Type B pancreatic cell (in vitro differentiated cells): ENCODE results near the gene RETN. TPM values are rescaled to one million over a fixed set of nuclear protein-coding genes. Genes with fewer than 3 reads are reported as not detected.

ENCODE experiments used
- DNase-seq: peaks from one replicate; pipeline ENCODE4 v3.0.0; 2021; ENCODE audit warnings: mixed read lengths; ENCODE audit not compliant: unreplicated experiment; ENCODE audit errors: extremely low spot score
- H3K27ac Mint-ChIP-seq: 2 replicates; pipeline ENCODE4 v1.8.0; 2021; ENCODE audit warnings: mild to moderate bottlenecking, mixed read lengths
- H3K27me3 Mint-ChIP-seq: 2 replicates; pipeline ENCODE4 v1.8.0; 2021; ENCODE audit warnings: mixed read lengths
- H3K36me3 Mint-ChIP-seq: 2 replicates; pipeline ENCODE4 v1.8.0; 2021; ENCODE audit warnings: mixed read lengths
- H3K4me1 Mint-ChIP-seq: one replicate; pipeline ENCODE4 v1.8.0; 2021; ENCODE audit warnings: mixed read lengths; ENCODE audit not compliant: unreplicated experiment
- H3K4me3 Mint-ChIP-seq: 2 replicates; pipeline ENCODE4 v1.8.0; 2021; ENCODE audit warnings: mild to moderate bottlenecking, mixed read lengths
- H3K9me3 Mint-ChIP-seq: 2 replicates; pipeline ENCODE4 v1.8.0; 2021; ENCODE audit warnings: mixed read lengths
- total RNA-seq: library from RNA; stranded (reverse); gene quantifications from 2 replicates; pipeline ENCODE4 v1.2.1, GENCODE V29; 2021; ENCODE audit warnings: low replicate concordance
- TF ChIP-seq, protein P1 (sequence below): fragments of 200-600 bp; sonication (generic); conservative IDR thresholded peaks from 2 replicates; pipeline ENCODE4 v1.5.0; 2021; ENCODE audit warnings: antibody characterized with exemption, mild to moderate bottlenecking

Gene RETN
- total RNA-seq, 1 donor from 2014 or later = not detected

DNA sequence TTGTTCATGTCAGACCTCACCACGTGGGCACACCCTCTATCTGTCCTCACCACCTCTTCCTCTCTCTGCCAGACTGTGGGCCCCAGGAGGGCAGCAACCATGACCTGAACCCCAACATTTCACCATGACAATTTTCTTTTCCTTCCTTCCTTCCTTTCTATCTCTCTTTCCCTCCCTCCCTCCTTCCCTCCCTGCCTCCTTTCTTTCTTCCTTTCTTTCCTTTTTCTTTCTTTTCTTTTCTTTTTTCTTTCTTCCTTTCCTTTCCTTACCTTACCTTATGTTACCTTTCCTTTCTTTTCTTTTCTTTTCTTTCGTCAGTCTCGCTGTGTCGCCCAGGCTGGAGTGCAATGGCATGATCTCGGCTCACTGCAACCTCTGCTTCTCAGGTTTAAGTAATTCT lies 41.8 kb downstream of the RETN start:
- no peaks in the 10 kb centered on the region for H3K4me1 Mint-ChIP-seq
- DNase-seq = no peak
- H3K27ac Mint-ChIP-seq = no peak overlapping the region

DNA sequence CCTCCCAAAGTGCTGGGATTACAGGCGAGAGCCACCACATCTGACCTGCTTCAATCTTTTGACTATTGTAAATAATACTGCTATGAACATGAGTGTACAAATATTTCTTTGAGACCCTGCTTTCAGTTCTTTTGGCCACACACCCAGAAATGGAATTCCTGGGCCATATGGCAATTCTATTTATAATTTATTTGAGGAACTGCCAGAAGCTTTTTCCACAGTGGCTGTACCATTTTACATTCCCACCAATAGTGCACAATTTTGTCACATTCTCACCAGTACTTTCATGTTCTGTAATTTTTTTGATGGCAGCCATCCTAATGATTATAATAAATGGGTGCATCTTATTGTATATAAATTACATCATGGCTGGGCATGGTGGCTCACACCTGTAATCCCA lies 46.8 kb downstream of the RETN start:
- peaks cover 5% of the 10 kb centered on the region for H3K27me3 Mint-ChIP-seq
- no peak overlapping the region for H3K27ac Mint-ChIP-seq
- TF ChIP-seq, protein P1, sequence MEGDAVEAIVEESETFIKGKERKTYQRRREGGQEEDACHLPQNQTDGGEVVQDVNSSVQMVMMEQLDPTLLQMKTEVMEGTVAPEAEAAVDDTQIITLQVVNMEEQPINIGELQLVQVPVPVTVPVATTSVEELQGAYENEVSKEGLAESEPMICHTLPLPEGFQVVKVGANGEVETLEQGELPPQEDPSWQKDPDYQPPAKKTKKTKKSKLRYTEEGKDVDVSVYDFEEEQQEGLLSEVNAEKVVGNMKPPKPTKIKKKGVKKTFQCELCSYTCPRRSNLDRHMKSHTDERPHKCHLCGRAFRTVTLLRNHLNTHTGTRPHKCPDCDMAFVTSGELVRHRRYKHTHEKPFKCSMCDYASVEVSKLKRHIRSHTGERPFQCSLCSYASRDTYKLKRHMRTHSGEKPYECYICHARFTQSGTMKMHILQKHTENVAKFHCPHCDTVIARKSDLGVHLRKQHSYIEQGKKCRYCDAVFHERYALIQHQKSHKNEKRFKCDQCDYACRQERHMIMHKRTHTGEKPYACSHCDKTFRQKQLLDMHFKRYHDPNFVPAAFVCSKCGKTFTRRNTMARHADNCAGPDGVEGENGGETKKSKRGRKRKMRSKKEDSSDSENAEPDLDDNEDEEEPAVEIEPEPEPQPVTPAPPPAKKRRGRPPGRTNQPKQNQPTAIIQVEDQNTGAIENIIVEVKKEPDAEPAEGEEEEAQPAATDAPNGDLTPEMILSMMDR = no peak
- no peaks in the 10 kb centered on the region for H3K36me3 Mint-ChIP-seq
- no peak for DNase-seq
- H3K9me3 Mint-ChIP-seq = peaks cover 5% of the 10 kb centered on the region
- H3K4me3 Mint-ChIP-seq = no peak overlapping the region
- no peaks in the 10 kb centered on the region for H3K4me1 Mint-ChIP-seq

More for the DNA sequence above, 41.8 kb downstream of the RETN start:
- Mint-ChIP-seq H3K36me3 (no peaks in the 10 kb centered on the region), H3K4me3 (no peak overlapping the region), H3K9me3 (no peaks in the 10 kb centered on the region), H3K27me3 (peaks cover 3% of the 10 kb centered on the region)
- TF ChIP-seq, protein P1 = no peak

DNA sequence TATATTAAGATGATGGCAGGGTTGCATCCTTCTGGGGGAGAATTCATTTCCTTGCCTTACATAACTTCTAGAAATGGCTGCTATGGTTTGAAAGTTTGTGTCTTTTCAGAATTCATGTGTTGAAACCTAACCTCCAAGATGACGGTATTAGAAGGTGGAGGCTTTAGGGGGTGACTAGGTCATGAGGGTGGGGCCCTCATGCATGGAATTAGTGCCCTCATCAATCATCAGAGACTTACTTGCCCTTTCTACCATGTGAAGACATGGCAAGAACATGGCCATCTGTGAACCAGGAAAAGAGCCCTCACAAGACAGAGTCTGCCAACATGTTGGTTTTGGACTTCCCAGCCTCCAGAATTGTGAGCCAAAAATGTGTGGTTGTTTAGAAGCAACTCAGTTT lies 47.9 kb downstream of the RETN start:
- Mint-ChIP-seq H3K4me3 (no peak overlapping the region), H3K36me3 (no peaks in the 10 kb centered on the region), H3K27ac (no peak overlapping the region), H3K27me3 (peaks cover 5% of the 10 kb centered on the region), H3K4me1 (no peaks in the 10 kb centered on the region), H3K9me3 (peaks cover 5% of the 10 kb centered on the region)
- DNase-seq = no peak
- TF ChIP-seq, protein P1 = no peak

DNA sequence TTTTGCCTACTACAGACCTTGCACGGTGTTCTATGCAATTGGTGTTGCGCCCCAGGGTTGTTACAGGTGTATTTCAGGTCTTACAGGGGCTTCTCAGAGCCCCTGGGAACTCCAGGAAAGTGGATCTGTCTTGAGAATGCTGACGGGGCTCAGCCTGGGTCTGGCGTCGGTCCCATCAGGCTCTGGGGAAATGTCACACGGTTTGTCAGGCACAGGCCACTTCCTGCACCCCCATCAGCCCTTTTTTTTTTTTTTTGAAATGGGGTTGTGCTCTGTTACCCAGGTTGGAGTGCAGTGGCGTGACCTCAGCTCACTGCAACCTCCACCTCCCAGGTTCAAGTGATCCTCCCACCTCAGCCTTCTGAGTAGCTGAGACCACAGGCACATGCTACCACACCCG lies 49.8 kb downstream of the RETN start:
- Mint-ChIP-seq H3K4me3 (no peak overlapping the region), H3K4me1 (no peaks in the 10 kb centered on the region), H3K9me3 (peaks cover 5% of the 10 kb centered on the region), H3K27ac (no peak overlapping the region), H3K27me3 (peaks cover 9% of the 10 kb centered on the region), H3K36me3 (no peaks in the 10 kb centered on the region)
- TF ChIP-seq, protein P1 = no peak
- no peak for DNase-seq

Other genes starting within 250 kb of the RETN start
- gene PEX11G, start 180.0 kb upstream of the RETN start, total RNA-seq = 4.8 and 5.7 TPM in 2 replicates
- gene ZNF358, start 152.9 kb upstream of the RETN start, total RNA-seq = 49.8 and 67.1 TPM in 2 replicates
- gene MCOLN1, start 146.4 kb upstream of the RETN start, total RNA-seq = 24.0 and 24.3 TPM in 2 replicates
- 84.3 and 86.1 TPM in 2 replicates for gene PNPLA6, start 133.3 kb upstream of the RETN start, total RNA-seq
- gene CAMSAP3, start 73.2 kb upstream of the RETN start, total RNA-seq = 28.6 and 51.8 TPM in 2 replicates
- 38.5 and 46.5 TPM in 2 replicates for gene XAB2, start 39.5 kb upstream of the RETN start, total RNA-seq
- gene PET100, start 39.3 kb upstream of the RETN start, total RNA-seq = 160 and 184 TPM in 2 replicates
- gene PCP2, start 35.3 kb upstream of the RETN start, total RNA-seq = 1.0 TPM in 1 of 2 replicates, not detected in the other
- gene STXBP2, start 31.9 kb upstream of the RETN start, total RNA-seq = 61.6 and 108 TPM in 2 replicates
- not detected in 2 replicates for gene MCEMP1, start 8.0 kb downstream of the RETN start, total RNA-seq
- gene TRAPPC5, start 11.8 kb downstream of the RETN start, total RNA-seq = 92.6 and 107 TPM in 2 replicates
- not detected in 2 replicates for gene FCER2, start 33.1 kb downstream of the RETN start, total RNA-seq
- gene CLEC4G, start 63.1 kb downstream of the RETN start, total RNA-seq = not detected in 2 replicates
- not detected in 2 replicates for gene CD209, start 78.5 kb downstream of the RETN start, total RNA-seq
- gene CLEC4M, start 94.2 kb downstream of the RETN start, total RNA-seq = 0.48 and 0.69 TPM in 2 replicates
- 11.7 and 19.0 TPM in 2 replicates for gene EVI5L, start 161.2 kb downstream of the RETN start, total RNA-seq
- 8.5 and 10.9 TPM in 2 replicates for gene PRR36, start 205.3 kb downstream of the RETN start, total RNA-seq
- 4.3 and 7.4 TPM in 2 replicates for gene LRRC8E, start 219.5 kb downstream of the RETN start, total RNA-seq
- gene MAP2K7, start 234.8 kb downstream of the RETN start, total RNA-seq = 38.2 and 42.2 TPM in 2 replicates
- gene TGFBR3L, start 245.8 kb downstream of the RETN start, total RNA-seq = 1.1 and 2.4 TPM in 2 replicates